Heart left ventricle (tissue), 16 donors: ENCODE results near the gene RRM1. TPM values are rescaled to one million over a fixed set of nuclear protein-coding genes. Genes with fewer than 3 reads are reported as not detected.
"Not testable (repeated sequence)": the region's sequence is repeated elsewhere in the genome, so short reads cannot be mapped to it uniquely, and the experiment has no call there.

ENCODE experiments used
- ATAC-seq, 4 donors: fragments of 200-7000 bp; cut with Tn5 transposase; one replicate each; pipeline ENCODE4 v1.9.1; 2020 to 2022; ENCODE audit warnings: moderate library complexity in 4 of 4, mild to moderate bottlenecking in 3 of 4, moderate number of reproducible peaks in 1 of 4
- DNase-seq, 5 donors: peaks; one replicate each; pipeline ENCODE4 v3.0.0-alpha.2; 2020
- H3K27ac ChIP-seq, 12 donors: fragments of 200-600 bp; sonication (generic) in 4 of 12; one replicate each; pipeline versions ENCODE4 v1.5.0 to v1.8.0; 2016 to 2022; ENCODE audit warnings: mild to moderate bottlenecking in 2 of 12
- H3K27me3 ChIP-seq, 9 donors: fragments of 200-600 bp; sonication (generic) in 2 of 9; one replicate each; pipeline versions ENCODE4 v1.5.1 to v1.8.0; 2016 to 2022; ENCODE audit warnings: mild to moderate bottlenecking in 3 of 9
- H3K36me3 ChIP-seq, 9 donors: fragments of 200-600 bp; sonication (generic) in 2 of 9; one replicate each; pipeline versions ENCODE4 v1.5.0 to v1.8.0; 2018 to 2022; ENCODE audit warnings: mild to moderate bottlenecking in 2 of 9
- H3K4me1 ChIP-seq, 12 donors: fragments of 200-600 bp; sonication (generic) in 4 of 12; one replicate each; pipeline versions ENCODE4 v1.5.0 to v1.8.0; 2016 to 2022; ENCODE audit warnings: mild to moderate bottlenecking in 3 of 12
- H3K4me3 ChIP-seq, 12 donors: fragments of 200-600 bp; sonication (generic) in 4 of 12; one replicate each; pipeline versions ENCODE4 v1.5.0 to v1.8.0; 2017 to 2022; ENCODE audit warnings: mild to moderate bottlenecking in 9 of 12, moderate library complexity in 4 of 12
- H3K9me3 ChIP-seq, 12 donors: fragments of 200-600 bp; sonication (generic) in 4 of 12; one replicate each; pipeline versions ENCODE4 v1.5.0 to v1.8.0; 2016 to 2022; ENCODE audit warnings: mild to moderate bottlenecking in 1 of 12
- POLR2A ChIP-seq, 2 donors: fragments of 450-650 bp; IDR thresholded peaks; one replicate each; pipeline ENCODE4 v1.6.1; 2017; ENCODE audit warnings: antibody characterized with exemption in 2 of 2, mild to moderate bottlenecking in 2 of 2, moderate library complexity in 2 of 2
- WGBS, 4 donors: extraction: QIAGEN DNeasy Blood & Tissue Kit in 2 of 4; methylation state at CpG; one replicate each; pipeline versions ENCODE4 v1.1.5 to v1.1.7; 2013 to 2018; 5-methylcytosine and 5-hydroxymethylcytosine counted together
- intact Hi-C, 10 donors: fragments of 100-400 bp; cut with DNase I; formaldehyde crosslinking; loops; one replicate each; pipeline versions ENCODE4 v1.11.1 to v1.14.2; 2022
- polyA plus RNA-seq, 2 donors: library from polyadenylated mRNA; stranded (reverse); fragments of 200-250 nt; gene quantifications; one replicate each; pipeline ENCODE4 v1.2.3, GENCODE V29; 2013
- total RNA-seq, 9 donors: library from RNA; depleted of rRNA in 2 of 9; stranded (reverse); fragments of >200 nt in 2 of 9; fragmentation: NEBNext Ultra II Directional in 3 of 9; extraction: Animal tissue kit (Norgen Biotek cat#: 25700) in 3 of 9; gene quantifications; one replicate each; pipeline versions ENCODE4 v1.1.0 to v1.2.4, GENCODE V29; 2016 to 2023
- TF ChIP-seq, protein P1 (sequence below), 12 donors: fragments of 200-600 bp; sonication (generic) in 4 of 12; IDR thresholded peaks; one replicate each; pipeline versions ENCODE4 v1.5.0 to v1.8.0; 2018 to 2022; ENCODE audit warnings: antibody characterized with exemption in 12 of 12, mild to moderate bottlenecking in 5 of 12
- donor health status: ischemic (EF 13 %, LVEDD 7.1; RV severe dilation, severe dysfunction).
- donor health status: healthy with polysubstance abuse.
- donor health status: DM: no; HTN: yes; CAD: no.
- donor health status: DM: no; HTN: no; CAD: no.
- donor health status: ischemic (EF 25% LVEDD 6.9; RV normal size, moderate dysfunction).
- donor health status: ischemic (EF 25% LVEDD 5.7; RV mildly dilated, moderate dysfunction).
- donor health status: healthy.
- donor health status: DM: yes; HTN: yes; CAD: no.
- donor health status: ischemic (EF 35%, LVEDD 5.7; RV mildly dilated, moderate dysfunction).
- donor health status: nonischemic (EF 11% LVEDD 7.7; RV severe dilation, severe dysfunction).
- donor health status: DM: yes; HTN: yes; CAD: no.
- donor health status: PGD.
- donor health status: ischemic (EF 29% LVEDD 5.4; RV normal size, mild dysfunction).
- donor health status: nonischemic (EF 23%, LVEDD 6.1; RV moderate dilation, normal function).

Gene RRM1
- total and polyA plus RNA-seq, 11 donors = 4.2 to 44.7 (median 27.6) TPM

DNA sequence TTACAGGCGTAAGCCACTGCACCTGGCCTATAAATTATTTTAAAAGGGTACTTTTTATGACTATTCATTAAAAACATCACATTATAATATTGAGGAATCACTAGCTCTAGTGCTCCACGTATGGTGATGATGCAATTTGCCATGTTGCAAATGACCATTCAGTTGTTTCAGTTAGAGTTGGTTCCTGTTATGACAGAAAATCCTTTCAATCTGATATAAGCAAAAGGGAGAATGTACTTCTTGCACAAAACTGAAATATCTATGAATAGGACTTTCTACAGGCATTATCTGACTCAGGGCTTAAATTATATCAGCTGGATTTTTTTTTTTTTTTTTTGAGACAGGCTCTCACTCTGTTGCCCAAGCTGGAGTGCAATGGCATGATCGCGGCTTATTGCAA lies 45.6 kb upstream of the RRM1 start:
- H3K27ac ChIP-seq = no peak overlapping the region
- no peak for DNase-seq
- H3K9me3 ChIP-seq = no peaks in the 10 kb centered on the region
- intact Hi-C loops = loop anchor here in 2 of 10 donors (10.0 kb wide), 1 partner anchor 104 kb away; no protein-coding TSS in a partner anchor
- TF ChIP-seq POLR2A (IDR thresholded peaks at IDR 0.05) = no peak
- TF ChIP-seq, protein P1, sequence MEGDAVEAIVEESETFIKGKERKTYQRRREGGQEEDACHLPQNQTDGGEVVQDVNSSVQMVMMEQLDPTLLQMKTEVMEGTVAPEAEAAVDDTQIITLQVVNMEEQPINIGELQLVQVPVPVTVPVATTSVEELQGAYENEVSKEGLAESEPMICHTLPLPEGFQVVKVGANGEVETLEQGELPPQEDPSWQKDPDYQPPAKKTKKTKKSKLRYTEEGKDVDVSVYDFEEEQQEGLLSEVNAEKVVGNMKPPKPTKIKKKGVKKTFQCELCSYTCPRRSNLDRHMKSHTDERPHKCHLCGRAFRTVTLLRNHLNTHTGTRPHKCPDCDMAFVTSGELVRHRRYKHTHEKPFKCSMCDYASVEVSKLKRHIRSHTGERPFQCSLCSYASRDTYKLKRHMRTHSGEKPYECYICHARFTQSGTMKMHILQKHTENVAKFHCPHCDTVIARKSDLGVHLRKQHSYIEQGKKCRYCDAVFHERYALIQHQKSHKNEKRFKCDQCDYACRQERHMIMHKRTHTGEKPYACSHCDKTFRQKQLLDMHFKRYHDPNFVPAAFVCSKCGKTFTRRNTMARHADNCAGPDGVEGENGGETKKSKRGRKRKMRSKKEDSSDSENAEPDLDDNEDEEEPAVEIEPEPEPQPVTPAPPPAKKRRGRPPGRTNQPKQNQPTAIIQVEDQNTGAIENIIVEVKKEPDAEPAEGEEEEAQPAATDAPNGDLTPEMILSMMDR (IDR thresholded peaks at IDR 0.05) = no peak
- peaks cover 0 to 6% (median 0%) of the 10 kb centered on the region in 9 donors for H3K36me3 ChIP-seq
- no peak overlapping the region for H3K4me3 ChIP-seq
- ATAC-seq = no peak
- peaks cover 2 to 19% (median 14%) of the 10 kb centered on the region in 12 donors for H3K4me1 ChIP-seq
- H3K27me3 ChIP-seq = no peaks in the 10 kb centered on the region
- 89 to 97% (median 93%) methylated on average over 4 of the region's 4 CpGs for WGBS, 4 donors

DNA sequence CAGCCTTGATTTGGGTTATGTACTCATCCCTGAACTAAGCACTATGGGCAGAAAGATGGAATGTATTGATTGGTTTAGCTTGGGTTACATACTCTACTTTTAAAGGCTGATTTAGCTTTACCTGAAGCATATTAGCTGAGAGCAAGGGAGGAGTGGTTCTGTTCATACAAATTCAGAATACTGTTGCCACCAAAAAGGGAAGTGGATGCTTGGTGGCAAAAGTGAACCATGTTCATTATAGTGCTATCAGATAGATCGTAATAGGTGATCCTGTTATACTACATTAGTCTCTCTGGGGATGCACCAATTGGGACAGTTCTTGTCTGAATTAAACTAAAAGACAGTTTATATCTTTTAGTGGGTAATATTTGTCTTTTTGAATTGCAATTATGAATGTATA lies 44.5 kb upstream of the RRM1 start:
- no peak overlapping the region for H3K4me3 ChIP-seq
- H3K27me3 ChIP-seq = no peaks in the 10 kb centered on the region
- 80 to 97% (median 94%) methylated on average over 1 of the region's 1 CpG for WGBS, 4 donors
- TF ChIP-seq POLR2A (IDR thresholded peaks at IDR 0.05) = no peak
- TF ChIP-seq, protein P1 (IDR thresholded peaks at IDR 0.05) = no peak
- no peak for DNase-seq
- ATAC-seq = no peak
- intact Hi-C loops = no loop called here
- peaks cover 0 to 7% (median 3%) of the 10 kb centered on the region in 12 donors for H3K4me1 ChIP-seq
- no peaks in the 10 kb centered on the region for H3K9me3 ChIP-seq
- H3K36me3 ChIP-seq = peaks cover 0 to 6% (median 0%) of the 10 kb centered on the region in 9 donors
- no peak overlapping the region for H3K27ac ChIP-seq

DNA sequence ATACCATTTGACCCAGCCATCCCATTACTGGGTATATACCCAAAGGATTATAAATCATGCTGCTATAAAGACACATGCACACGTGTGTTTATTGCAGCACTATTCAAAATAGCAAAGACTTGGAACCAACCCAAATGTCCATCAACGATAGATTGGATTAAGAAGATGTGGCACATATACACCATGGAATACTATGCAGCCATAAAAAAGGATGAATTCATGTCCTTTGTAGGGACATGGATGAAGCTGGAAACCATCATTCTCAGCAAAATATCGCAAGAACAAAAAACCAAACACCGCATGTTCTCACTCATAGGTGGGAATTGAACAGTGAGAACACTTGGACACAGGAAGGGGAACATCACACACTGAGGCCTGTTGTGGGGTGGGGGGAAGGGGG lies 41.4 kb upstream of the RRM1 start:
- H3K4me1 ChIP-seq = peaks cover 0 to 14% (median 4%) of the 10 kb centered on the region in 12 donors
- ATAC-seq, intact Hi-C loops, H3K9me3 ChIP-seq, H3K27me3 ChIP-seq, DNase-seq, H3K4me3 ChIP-seq, H3K27ac ChIP-seq: not testable (repeated sequence)
- 82 to 97% (median 90%) methylated on average over 4 of the region's 4 CpGs for WGBS, 4 donors
- H3K36me3 ChIP-seq = peaks cover 0 to 25% (median 9%) of the 10 kb centered on the region in 9 donors

DNA sequence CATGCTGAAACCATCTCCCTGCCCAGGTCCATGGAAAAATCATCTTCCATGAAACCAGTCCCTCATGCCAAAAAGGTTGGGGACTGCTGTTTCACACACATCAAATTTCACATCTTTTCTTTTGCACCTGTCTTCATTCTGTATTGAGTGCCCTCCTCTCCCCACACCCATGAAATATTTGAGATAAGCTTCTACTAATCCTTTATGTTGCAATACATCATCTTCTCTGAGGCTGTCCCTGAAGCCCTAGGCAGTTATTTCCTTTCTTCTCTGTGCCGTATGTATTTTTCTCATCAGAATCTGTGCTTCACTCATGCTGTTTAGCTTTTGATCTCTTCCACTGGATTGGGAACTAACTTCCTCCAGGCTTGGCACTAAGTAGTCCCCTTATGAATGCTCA lies 40.0 kb upstream of the RRM1 start:
- 86 to 96% (median 92%) methylated on average over 1 of the region's 1 CpG for WGBS, 4 donors
- no peak for TF ChIP-seq POLR2A (IDR thresholded peaks at IDR 0.05)
- TF ChIP-seq, protein P1 (IDR thresholded peaks at IDR 0.05) = no peak
- no peak for ATAC-seq

DNA sequence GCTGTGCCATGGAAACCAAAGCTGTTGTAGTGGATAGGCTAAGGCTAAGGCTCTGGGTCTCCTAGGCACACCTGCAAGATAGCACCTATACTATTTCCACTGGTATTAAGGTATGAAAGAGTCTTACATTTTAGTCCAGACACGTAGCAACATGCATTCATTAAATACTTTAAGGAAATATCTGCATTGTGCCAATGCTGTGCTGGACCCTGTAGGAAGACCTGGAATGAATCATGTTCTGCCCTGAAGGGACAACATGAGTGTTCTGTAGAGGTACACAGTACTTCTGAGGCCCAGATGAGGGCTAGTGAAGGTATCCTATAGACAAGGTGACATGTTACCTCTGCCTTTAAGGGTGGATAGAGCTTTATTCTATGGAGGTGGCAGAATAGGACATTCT lies 35.2 kb upstream of the RRM1 start:
- H3K9me3 ChIP-seq = no peaks in the 10 kb centered on the region
- peaks cover 0 to 26% (median 11%) of the 10 kb centered on the region in 12 donors for H3K4me1 ChIP-seq
- peaks cover 0 to 58% (median 37%) of the 10 kb centered on the region in 9 donors for H3K36me3 ChIP-seq
- 94 to 100% (median 96%) methylated on average over 1 of the region's 1 CpG for WGBS, 4 donors
- no peaks in the 10 kb centered on the region for H3K27me3 ChIP-seq
- H3K27ac ChIP-seq = no peak overlapping the region
- DNase-seq (no peak), ATAC-seq (no peak)
- no peak overlapping the region for H3K4me3 ChIP-seq
- intact Hi-C loops = no loop called here
- TF ChIP-seq, protein P1 (IDR thresholded peaks at IDR 0.05) = no peak
- no peak for TF ChIP-seq POLR2A (IDR thresholded peaks at IDR 0.05)

More for the DNA sequence above, 40.0 kb upstream of the RRM1 start:
- intact Hi-C loops = no loop called here
- H3K27me3 ChIP-seq = no peaks in the 10 kb centered on the region
- no peak overlapping the region for H3K27ac ChIP-seq
- H3K36me3 ChIP-seq = peaks cover 0 to 37% (median 18%) of the 10 kb centered on the region in 9 donors
- no peak overlapping the region for H3K4me3 ChIP-seq
- peaks cover 0 to 20% (median 5%) of the 10 kb centered on the region in 12 donors for H3K4me1 ChIP-seq
- no peaks in the 10 kb centered on the region for H3K9me3 ChIP-seq
- no peak for DNase-seq
